Fibroblast of the aortic adventitia (primary cell): ENCODE measurements around the gene SPATA33. TPM values are rescaled to one million over a fixed set of nuclear protein-coding genes. Genes with fewer than 3 reads are reported as not detected.
"Not testable (repeated sequence)": the region's sequence is repeated elsewhere in the genome, so short reads cannot be mapped to it uniquely, and the experiment has no call there.

Experiments
- DNase-seq: peaks from one replicate; pipeline ENCODE4 v3.0.0-alpha.2; 2010; ENCODE audit warnings: low read depth
- H3K4me3 ChIP-seq: 2 replicates; pipeline ENCODE4 v1.5.1; 2011; ENCODE audit warnings: low read depth, mild to moderate bottlenecking, control low read depth, low read length, moderate library complexity
- CTCF ChIP-seq: IDR thresholded peaks from 2 replicates; pipeline ENCODE4 v1.5.1; 2011; ENCODE audit warnings: mild to moderate bottlenecking, low read length, control low read depth, inconsistent platforms; ENCODE audit not compliant: insufficient read depth
- total RNA-seq: library from RNA; depleted of rRNA; stranded (reverse); fragments of >200 nt; gene quantifications from 2 replicates; pipeline ENCODE4 v1.2.3, GENCODE V29; 2012; ENCODE audit warnings: low replicate concordance

SPATA33 gene
- total RNA-seq, 1 donor: 6.1 TPM

- no peak for TF ChIP-seq CTCF
- no peak for DNase-seq
- no peak overlapping the region for H3K4me3 ChIP-seq
Observed at GRCh38 chr16:89690392-89690901, 32.8 kb downstream of the SPATA33 start.

- TF ChIP-seq CTCF: no peak
Observed at GRCh38 chr16:89691231-89691985, 33.8 kb downstream of the SPATA33 start.

GRCh38 chr16:89691986-89692569, 34.4 kb downstream of the SPATA33 start:
- TF ChIP-seq CTCF: no peak
- no peak overlapping the region for H3K4me3 ChIP-seq
- DNase-seq: no peak

More at GRCh38 chr16:89691231-89691985, 33.8 kb downstream of the SPATA33 start:
- no peak for DNase-seq
- H3K4me3 ChIP-seq: no peak overlapping the region

- no peak for TF ChIP-seq CTCF
- H3K4me3 ChIP-seq: no peak overlapping the region
- DNase-seq: no peak
Observed at GRCh38 chr16:89693289-89693731, 35.7 kb downstream of the SPATA33 start.

GRCh38 chr16:89693931-89694783, 36.5 kb downstream of the SPATA33 start:
- DNase-seq: no peak
- TF ChIP-seq CTCF: no peak
- no peak overlapping the region for H3K4me3 ChIP-seq

GRCh38 chr16:89694784-89695085, 37.1 kb downstream of the SPATA33 start:
- DNase-seq, H3K4me3 ChIP-seq: not testable (repeated sequence)
